Measurements from ENCODE around the gene MED23.

The MED23 gene

DNA sequence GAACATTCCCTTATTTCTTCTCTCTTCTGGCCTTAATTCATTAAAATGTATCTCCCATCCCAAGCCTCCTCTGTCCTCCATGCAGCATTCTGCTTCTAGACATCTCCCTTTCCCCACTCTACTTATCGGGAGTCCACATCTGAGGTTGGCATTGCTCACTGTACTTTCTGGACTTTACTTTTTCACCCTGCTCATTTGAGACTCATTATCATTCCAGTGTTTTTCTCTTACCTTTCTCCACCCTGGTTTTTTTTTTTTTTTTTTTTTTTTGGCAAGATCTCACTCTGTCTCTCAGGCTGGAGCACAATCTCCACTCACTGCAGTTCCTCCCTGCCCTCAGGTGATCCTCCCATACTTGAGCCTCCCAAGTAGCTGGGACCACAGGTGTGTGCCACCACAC is 13.5 kb upstream of the MED23 start:
- DNase-seq (ENCODE audit: low read depth) = no peak

DNA sequence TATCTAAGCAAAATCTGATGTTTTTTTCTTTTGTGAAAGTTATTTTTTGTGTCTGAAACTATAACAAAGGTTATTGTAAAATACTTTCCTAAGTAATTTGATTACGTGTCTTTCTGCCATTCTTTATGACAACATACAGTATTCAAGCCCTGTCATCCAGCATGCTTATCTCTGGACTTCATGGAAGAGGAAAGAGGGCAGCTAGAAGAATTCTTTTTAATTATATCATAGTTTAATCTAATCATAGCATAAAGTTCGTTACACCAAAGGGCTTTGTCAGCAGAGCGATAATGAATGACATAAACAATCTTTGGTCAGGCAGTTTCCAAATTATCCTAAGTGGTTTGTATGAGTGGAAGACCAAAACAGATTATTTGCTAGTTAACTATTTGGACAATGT is 12.5 kb upstream of the MED23 start:
- no peak for DNase-seq (ENCODE audit: low read depth)

DNA sequence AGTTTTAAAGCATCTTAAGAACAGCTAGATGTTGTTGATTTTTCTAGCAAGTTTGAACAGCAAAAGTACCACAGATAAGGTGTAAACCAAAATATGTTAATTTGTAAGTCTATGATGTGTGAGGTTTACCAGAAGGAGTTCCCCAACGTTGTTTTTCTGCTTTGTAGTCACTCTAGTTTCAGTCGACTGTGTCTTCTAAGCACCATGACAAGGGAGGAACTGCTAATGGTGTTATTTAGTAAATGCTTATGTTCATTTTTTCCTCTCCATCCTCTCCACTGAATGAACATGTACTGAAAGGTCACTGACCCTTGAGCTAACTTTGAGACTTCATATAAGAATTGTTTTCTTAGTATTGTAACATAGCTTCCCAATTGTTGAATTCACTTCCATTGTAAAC is 12.1 kb upstream of the MED23 start:
- DNase-seq (ENCODE audit: low read depth) = no peak

DNA sequence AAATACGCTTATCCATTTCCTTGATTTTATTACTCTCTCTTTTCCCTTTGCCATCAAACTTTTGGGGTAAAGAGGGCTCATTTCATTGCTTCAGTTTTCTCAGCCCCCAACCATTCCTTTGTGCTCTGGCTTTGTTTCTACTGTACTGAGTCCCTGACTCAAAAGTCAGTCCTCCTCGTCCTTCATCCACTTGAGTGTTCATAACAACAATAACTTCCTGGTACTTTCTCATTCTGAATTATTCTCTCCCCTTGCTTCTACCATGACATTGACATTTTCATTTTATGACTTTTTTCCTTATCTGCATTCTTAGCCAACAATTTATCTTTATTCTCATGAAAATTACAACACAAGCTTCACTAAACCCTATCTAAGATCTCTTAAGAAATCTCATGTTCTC is 10.0 kb upstream of the MED23 start:
- DNase-seq (ENCODE audit: low read depth) = no peak

DNA sequence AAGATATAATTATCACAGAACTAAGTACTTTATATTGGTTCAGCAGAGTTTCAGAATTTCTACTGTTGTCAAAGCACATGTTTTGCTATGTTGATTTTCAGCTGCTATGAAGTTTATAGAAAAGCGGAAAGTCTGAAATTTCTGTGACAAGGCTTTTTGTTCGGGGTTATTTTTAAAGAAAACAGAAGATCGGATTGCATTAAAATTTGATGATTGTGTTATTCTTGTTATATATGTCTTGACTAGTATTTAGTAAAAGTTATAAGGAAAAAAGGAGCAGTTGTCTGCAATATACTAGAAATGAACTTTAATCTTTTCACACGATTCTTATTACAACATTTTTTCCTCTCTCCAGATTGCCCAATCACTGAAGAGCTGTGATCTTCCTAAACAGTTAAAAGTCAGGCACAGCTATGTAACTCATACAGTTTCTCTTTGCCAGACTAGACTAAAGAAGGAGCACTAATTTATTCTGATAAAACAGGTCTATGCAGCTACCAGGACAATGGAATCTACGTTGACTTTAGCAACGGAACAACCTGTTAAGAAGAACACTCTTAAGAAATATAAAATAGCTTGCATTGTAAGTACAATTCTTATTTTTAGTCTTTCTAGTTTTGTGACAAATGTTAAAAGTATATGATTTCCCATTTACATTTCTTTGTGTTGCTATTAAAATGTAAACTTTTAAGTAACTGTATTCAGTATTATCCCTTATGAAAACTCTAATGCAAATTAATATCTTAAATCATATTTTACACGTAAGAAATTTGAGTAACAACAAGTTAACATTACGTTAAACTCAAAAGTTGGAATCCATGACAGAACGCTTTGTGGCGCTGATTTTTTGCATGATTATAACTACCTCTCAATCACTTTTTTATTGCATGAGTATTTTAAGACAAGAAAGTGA is 9.1 kb upstream of the MED23 start, which contains the start of gene ENPP3:
ENPP3 (plus strand) TSS at position 423 of the 913 bp plus-strand sequence; CDS start at position 506, 83 bp downstream.
- DNase-seq (ENCODE audit: low read depth) = no peak

DNA sequence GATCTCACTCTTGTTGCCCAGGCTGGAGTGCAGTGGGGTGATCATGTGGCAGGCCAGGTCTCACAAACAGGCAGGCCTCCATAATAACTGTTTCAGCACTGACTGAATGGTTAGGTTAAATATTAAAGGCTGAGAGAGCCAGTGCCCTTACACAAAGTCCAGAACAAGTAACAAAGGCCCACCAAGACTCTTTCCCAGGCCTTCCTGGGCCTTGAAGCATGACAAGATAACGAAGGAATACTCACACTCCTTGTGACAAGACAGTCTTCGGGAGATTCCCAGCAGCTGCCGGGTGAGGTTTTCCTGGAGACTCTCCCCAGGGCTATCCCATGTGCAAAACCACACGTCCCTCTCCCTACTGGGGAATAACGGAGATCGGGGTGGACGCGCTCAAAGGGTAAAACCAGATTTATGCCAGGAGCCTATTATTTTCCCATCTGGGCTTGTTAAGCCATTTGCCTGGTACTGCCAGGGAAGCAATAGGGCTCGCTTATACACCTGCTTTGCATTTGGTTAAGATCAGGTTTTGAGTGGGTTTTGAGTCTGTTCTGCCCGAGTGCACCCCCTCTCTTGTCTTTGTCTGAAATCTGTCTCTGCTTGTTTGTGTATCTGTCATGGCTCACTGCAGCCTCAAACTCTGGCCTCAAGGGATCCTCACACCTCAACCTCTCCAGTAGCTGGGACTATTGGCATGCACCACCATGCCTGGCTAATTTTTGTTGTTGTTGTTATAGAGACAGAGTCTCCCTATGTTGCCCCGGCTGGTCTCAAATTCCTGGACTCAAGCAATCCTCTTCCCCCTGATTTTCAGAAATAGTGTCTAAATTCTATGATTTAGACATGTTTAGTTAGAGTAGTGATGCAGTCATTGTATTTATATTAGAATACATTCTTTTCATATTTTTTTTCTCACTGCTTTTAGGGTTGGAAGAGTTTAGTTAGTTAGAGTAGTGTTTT is 7.6 kb upstream of the MED23 start:
- no peak for DNase-seq (ENCODE audit: low read depth)

DNA sequence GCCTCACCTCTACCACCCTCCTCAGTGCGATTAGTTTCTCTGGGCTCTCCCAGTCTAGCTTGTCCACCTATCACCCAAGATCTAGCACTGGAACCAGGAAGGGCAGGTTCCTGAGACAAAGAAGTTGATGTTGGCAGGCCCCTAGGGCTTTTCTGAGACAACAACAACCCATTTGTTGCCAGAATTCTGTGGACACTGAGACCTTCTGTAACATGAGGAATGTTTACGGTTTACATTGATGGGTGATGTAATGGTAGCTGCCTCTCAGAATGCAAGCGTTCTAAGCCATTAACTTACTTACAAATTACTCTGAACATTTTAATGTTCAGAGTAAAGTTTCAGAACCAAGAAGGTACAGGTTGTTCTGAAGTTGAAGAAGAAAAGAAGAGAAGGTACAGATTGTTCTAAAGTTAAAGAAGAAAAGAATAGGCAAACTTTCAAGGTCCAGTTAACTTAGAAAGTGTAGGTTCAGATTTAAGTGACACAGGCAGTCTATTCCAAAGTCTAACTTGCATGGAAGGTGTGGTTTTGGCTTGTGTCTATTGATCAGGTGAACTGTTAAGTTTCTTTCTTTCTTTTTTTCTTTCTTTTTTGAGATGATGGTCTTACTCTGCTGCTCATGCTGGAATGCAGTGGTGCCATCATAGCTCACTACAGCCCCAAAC is 3.7 kb upstream of the MED23 start:
- no peak for DNase-seq (ENCODE audit: low read depth)

DNA sequence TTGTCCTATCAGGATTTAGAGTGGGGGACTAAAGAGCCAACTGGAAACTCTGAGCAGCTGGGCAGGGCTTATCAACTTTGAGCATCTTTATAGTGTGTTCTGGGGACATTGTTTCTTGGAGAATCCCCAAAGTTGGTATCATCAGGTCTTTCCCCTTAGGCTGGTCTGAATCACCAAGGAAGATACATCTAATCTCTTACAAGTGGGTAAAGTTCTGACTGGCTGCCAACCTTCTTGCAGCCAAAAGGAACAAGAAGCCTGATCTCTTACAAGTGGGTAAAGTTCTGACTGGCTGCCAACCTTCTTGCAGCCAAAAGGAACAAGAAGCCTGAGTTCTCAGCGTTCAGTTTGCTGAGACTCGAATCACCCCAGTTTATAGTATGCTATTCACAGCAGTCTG is 1.6 kb upstream of the MED23 start:
- no peak for DNase-seq (ENCODE audit: low read depth)

DNA sequence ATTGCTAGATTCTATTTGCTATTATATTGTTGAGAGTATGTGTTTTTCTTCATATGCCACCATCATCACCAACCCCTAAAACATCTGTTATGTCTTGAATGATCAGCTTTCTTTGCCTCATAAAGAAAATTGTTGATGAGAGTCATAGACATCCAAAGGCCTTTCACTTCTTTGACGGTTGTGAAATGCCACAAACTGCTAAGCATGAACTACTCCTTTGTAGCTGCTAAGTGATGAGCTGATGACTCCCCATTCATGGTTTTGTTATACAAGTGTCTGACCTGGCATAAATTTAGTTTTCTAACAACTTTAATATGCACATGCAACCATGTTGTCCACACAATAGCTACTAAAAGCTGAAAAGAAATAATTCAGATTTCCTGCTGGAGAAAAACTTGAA is 684 bp upstream of the MED23 start:
- no peak for DNase-seq (ENCODE audit: low read depth)

DNA sequence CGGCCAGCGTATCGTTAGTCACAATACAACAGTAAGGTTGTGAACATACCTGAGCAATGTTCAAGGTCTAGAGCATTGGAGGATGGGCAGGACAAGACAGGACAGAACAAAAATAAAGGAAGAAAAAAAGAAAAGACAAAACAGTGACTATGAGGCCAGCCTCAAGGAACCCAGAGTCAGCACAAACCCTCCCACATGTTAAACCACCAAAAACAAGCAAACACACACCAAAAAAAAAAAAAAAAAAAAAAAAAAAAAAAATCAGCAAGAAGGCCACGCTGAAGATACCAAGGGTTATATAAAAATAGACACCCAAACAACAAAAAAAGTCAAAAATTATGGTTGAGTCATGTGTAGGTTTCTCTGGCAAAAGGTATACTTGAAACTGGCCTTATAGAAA is 12.8 kb downstream of the MED23 start:
- DNase-seq (ENCODE audit: low read depth) = no peak

DNA sequence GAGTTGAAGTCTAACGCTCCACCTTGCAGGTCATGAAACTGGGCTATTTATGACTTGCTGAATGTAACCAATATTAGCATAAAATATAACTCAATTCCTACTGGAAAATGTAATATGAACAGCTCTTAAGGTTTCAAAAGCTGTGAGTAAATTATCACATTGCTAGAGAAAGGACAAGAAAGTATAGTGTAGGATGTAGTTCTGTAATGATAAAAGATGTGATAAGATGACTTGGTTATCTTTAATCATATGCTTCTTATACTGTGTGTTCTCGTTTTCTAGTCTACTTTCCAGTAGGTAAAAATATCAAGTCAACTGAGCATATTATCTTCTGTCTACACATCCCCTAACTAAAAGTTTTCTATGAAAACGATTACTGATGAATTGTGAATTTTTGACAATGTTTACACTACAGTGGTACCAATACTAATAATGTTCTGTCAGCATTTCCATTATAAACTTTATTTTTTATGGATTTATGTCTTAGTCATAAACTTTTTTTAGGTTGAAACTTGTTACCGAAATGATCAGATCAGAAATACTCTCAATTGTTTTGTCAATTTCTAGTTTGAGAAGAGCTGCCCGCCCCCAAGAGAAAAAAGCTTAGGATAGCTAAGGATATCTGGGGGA is 14.6 kb downstream of the MED23 start:
- DNase-seq (ENCODE audit: low read depth) = no peak

DNA sequence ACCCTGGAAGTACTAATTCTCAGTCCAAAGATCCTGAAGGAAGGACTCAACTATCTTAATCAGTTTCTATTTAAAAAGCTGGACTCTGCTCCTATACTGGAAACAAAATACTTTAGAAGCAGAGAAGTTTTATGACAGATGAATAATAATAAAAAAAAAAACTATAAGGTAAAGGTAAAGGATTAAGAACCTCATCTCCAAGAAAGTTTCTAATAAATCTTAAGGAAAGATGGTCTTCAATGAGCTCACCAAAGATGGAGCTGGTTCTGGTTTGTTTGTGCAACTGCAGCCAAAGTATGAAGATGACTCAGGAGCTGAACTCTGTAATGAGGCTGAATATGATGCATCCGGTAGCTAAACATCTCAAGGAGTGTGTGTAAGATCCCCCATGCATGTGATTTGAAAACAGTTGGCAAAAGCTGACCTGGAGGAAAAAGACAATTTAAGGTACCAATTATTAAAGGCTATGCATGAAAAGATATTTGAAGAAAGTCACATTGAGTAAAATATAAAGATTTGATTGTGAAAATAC is 25.2 kb downstream of the MED23 start:
- no peak for DNase-seq (ENCODE audit: low read depth)

DNA sequence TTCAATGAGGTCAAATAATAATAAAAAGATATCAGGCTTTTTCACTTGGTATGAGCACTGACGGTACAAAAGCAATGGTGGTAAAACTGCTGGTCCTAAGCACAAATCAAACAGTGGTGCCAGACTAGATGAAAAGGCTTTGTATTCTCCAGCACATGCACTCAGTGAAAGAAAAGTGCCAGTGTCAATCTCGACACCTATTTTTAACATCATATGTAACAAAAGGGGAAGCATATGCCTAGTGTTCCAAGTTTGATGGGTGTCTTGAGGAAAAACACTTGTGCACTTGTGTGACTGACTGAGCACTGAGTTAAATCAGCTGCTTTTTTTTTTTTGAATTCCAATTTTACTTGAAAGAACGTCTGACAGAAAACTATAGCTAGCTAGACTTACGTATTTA is 27.3 kb downstream of the MED23 start:
- DNase-seq (ENCODE audit: low read depth) = no peak

DNA sequence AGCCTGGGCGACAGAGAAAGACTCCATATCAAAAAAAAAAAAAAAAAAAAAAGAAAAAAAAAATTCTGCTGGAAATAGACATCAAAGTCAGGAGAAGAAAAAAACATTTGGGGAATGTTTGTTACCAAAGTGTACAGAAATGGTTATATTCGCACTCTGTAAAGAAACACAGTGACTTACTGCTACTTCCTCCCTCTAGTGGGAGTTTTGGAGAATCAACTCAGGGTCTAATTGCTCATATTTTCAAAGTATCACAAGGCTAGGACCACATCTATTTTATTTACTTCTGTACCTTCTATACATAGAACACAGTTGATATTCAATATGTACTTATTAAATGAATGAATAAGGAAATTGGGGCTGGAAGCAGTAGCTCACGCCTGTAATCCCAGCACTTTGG is 30.6 kb downstream of the MED23 start:
- DNase-seq (ENCODE audit: low read depth) = no peak

DNA sequence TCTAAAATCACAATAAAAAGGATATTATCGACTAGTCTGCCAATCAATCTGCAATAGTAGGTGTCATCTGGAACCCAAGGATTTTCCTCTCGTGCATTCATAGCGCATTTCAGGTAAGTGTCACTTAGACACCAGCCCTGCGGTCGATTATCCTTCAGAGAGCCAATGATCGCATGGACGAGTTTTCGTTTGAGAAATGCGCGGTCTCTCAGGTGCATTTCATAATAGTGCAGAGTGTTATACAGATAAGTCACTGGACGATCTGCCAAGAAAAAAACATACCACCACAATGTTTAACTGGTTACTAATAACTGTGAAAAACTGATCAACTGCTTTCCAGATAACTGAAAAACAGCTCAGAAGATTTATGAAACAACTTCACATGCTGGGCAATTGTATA is 34.0 kb downstream of the MED23 start:
- no peak for DNase-seq (ENCODE audit: low read depth)

DNA sequence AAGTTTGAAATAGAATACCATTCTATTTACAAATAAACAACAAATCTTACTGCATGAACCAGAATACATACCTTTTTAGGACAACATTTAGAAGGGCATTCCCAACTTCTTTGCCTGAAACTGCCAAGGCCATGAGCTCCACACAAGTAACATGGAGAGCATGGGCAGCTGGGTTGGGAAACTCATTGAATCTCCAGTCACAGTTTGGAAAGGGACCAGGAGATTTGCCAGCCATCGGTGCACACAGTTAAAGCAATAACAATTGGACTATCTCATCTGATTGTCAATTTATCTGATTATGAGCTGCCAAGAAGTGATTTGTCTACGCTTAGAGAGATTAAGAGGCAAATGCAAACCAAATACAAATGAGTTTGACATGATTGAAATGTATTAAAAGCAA is 35.1 kb downstream of the MED23 start:
- DNase-seq (ENCODE audit: low read depth) = no peak

DNA sequence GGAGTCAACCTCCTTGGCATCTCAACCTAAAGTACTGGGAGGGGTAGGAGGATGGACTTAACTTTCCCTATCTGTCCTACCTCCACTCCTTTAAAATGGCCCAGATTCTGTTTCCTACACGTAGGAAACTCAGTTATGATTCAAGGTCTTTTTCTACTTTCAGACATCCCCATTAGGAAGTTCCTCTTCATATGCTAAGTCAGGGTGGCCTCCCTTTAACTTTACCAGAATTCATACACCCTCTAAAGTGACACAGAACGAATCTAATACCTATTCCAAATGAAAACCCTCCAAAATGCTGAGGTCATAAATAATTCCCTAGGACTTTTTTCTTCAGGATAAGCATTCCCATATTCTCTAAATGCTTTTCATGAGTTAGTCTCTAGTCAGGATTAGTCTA is 39.4 kb downstream of the MED23 start:
- no peak for DNase-seq (ENCODE audit: low read depth)

DNA sequence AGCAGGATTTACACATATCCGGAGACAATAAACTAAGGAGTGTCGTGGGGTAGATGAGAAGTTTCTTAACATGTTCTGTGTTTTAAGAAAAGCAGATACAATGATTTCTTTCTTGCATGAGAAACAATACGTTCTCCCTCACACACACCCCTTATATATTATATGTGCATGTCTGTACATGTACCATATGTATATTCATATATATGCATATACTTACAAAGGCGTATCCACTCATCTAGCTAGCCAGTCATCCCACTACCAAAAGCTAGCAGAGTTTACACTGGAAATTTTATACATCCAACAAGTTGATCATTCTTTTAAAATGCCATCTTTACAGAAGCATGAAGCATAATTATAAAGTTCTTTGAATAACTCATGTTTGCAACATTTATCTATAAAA is 40.1 kb downstream of the MED23 start:
- no peak for DNase-seq (ENCODE audit: low read depth)

DNA sequence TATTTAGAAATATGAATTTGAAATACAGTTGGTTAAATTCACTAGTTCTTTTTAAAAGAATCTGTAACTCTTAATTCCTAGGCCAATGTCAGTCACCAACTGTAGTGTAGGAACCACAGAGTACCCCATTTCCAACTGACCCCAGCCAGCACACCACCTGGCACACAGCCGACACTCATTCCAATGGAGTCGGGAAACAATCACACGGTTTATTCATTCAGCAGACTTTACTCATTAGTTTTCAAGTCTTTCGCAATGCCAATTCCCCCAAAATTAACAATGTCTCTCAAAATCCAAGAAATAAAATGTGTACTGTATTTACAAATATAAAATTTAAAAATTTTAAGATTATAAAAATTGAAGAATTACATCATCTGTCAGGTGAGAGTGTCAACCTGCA is 41.5 kb downstream of the MED23 start:
- no peak for DNase-seq (ENCODE audit: low read depth)

DNA sequence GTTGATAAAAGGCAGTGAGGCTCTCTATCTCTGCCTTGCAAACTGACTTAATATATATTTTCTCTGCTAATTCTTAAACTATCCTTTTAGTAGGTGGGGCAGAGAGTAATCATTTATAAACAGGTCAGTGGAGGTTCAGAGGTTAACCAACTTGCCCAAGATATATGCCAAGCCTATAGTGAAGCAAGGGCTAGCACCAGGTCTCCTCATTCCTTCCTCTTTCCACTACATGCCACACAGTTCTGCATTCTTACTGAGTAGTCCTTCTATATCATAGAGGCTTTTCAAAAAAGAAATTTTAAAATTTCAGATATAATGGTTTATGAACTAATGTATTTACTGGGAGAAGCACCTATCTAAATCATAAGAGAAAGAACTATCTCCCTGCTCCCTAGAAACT is 46.5 kb downstream of the MED23 start:
- no peak for DNase-seq (ENCODE audit: low read depth)

DNA sequence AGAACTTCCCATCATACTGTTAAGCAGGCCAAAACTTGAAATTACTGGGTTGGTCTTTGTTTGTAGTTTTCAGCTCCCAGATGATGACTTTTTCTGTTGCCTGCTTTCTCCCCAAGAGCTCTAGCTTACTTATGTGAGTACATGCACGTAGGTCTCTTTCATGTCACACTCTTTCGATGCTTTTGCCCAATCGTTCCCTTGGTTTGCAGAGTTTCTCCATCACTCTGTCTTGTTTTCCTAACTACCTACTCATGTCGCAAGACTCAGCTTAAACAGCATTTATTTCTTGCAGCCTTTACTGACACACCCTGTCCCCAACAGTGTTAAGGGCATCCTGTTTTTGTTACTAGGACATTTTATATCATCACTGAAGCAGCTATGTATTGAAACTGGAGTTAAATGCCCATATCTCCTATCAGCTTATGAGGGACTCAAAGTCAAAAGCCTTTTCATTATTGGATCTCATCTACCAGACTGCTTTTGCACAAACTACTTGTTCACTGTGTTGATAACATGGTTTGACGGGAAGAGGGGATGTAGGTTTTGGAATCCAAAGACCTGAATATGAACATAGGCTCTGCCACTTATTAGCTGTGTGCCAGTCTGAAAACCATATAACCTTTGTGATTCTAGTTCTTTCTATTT is 52.1 kb downstream of the MED23 start:
- DNase-seq (ENCODE audit: low read depth) = no peak

Data from CMK (cell line).